ENCODE results near the gene NRG2. TPM values are rescaled to one million over a fixed set of nuclear protein-coding genes. Genes with fewer than 3 reads are reported as not detected.

NRG2 gene
- total RNA-seq, 2 experiments from 2014 or later, result not detected

- H3K4me3 Mint-ChIP-seq, result no peak overlapping the region
- CTCF ChIA-PET, result no interaction called here
- DNase-seq (no peak), ATAC-seq (no peak)
- no peaks in the 10 kb centered on the region for H3K9me3 Mint-ChIP-seq (ENCODE audit: insufficient read depth)
- no peaks in the 10 kb centered on the region for H3K36me3 Mint-ChIP-seq (ENCODE audit: low read depth)
- peaks cover 18% of the 10 kb centered on the region for H3K27me3 Mint-ChIP-seq (ENCODE audit: low read depth)
- no peak overlapping the region for H3K27ac Mint-ChIP-seq
- POLR2A ChIA-PET, result no interaction called here
- H3K4me1 Mint-ChIP-seq (ENCODE audit: low read depth), result no peaks in the 10 kb centered on the region
Measured at GRCh38 chr5:139952574-139952973, 90.5 kb downstream of the NRG2 start.

GRCh38 chr5:139951983-139952382 lies 91.1 kb downstream of the NRG2 start:
- no peaks in the 10 kb centered on the region for H3K4me1 Mint-ChIP-seq (ENCODE audit: low read depth)
- H3K27ac Mint-ChIP-seq, result no peak overlapping the region
- ATAC-seq (no peak), DNase-seq (no peak)
- no peaks in the 10 kb centered on the region for H3K36me3 Mint-ChIP-seq (ENCODE audit: low read depth)
- CTCF ChIA-PET, result no interaction called here
- no peaks in the 10 kb centered on the region for H3K9me3 Mint-ChIP-seq (ENCODE audit: insufficient read depth)
- H3K27me3 Mint-ChIP-seq (ENCODE audit: low read depth), result peaks cover 18% of the 10 kb centered on the region
- no peak overlapping the region for H3K4me3 Mint-ChIP-seq
- POLR2A ChIA-PET, result no interaction called here

GRCh38 chr5:139951296-139951924 lies 91.7 kb downstream of the NRG2 start:
- Mint-ChIP-seq H3K4me3 (no peak overlapping the region), H3K36me3 (ENCODE audit: low read depth) (no peaks in the 10 kb centered on the region), H3K4me1 (ENCODE audit: low read depth) (no peaks in the 10 kb centered on the region), H3K27ac (no peak overlapping the region), H3K9me3 (ENCODE audit: insufficient read depth) (no peaks in the 10 kb centered on the region), H3K27me3 (ENCODE audit: low read depth) (peaks cover 18% of the 10 kb centered on the region)
- ChIA-PET CTCF (no interaction called here), POLR2A (no interaction called here)
- ATAC-seq (no peak), DNase-seq (no peak)

GRCh38 chr5:139950436-139950835 lies 92.7 kb downstream of the NRG2 start:
- Mint-ChIP-seq H3K36me3 (ENCODE audit: low read depth) (no peaks in the 10 kb centered on the region), H3K27ac (no peak overlapping the region), H3K9me3 (ENCODE audit: insufficient read depth) (no peaks in the 10 kb centered on the region), H3K4me3 (no peak overlapping the region), H3K27me3 (ENCODE audit: low read depth) (peaks cover 24% of the 10 kb centered on the region), H3K4me1 (ENCODE audit: low read depth) (no peaks in the 10 kb centered on the region)
- DNase-seq, result no peak
- no peak for ATAC-seq
- POLR2A ChIA-PET, result no interaction called here
- CTCF ChIA-PET, result interaction anchor here (0.8 to 2.0 kb wide), 2 partner anchors 9 to 19 kb away, joined by 4 to 10 read pairs; no protein-coding TSS in a partner anchor

GRCh38 chr5:139949710-139950109 lies 93.4 kb downstream of the NRG2 start:
- Mint-ChIP-seq H3K27me3 (ENCODE audit: low read depth) (peaks cover 24% of the 10 kb centered on the region), H3K4me3 (no peak overlapping the region), H3K36me3 (ENCODE audit: low read depth) (no peaks in the 10 kb centered on the region), H3K9me3 (ENCODE audit: insufficient read depth) (no peaks in the 10 kb centered on the region), H3K4me1 (ENCODE audit: low read depth) (no peaks in the 10 kb centered on the region), H3K27ac (no peak overlapping the region)
- ATAC-seq (no peak), DNase-seq (no peak)
- CTCF ChIA-PET, result interaction anchor here (0.8 to 2.0 kb wide), 2 partner anchors 8 to 19 kb away, joined by 4 to 10 read pairs; no protein-coding TSS in a partner anchor
- POLR2A ChIA-PET, result no interaction called here

- Mint-ChIP-seq H3K27ac (no peak overlapping the region), H3K4me1 (ENCODE audit: low read depth) (no peaks in the 10 kb centered on the region), H3K4me3 (no peak overlapping the region), H3K27me3 (ENCODE audit: low read depth) (peaks cover 29% of the 10 kb centered on the region), H3K36me3 (ENCODE audit: low read depth) (no peaks in the 10 kb centered on the region), H3K9me3 (ENCODE audit: insufficient read depth) (no peaks in the 10 kb centered on the region)
- ATAC-seq (no peak), DNase-seq (no peak)
- ChIA-PET POLR2A (no interaction called here), CTCF (interaction anchor here (0.7 kb wide), 1 partner anchor 21 kb away, joined by 3 read pairs; no protein-coding TSS in a partner anchor)
Measured at GRCh38 chr5:139947727-139948126, 95.4 kb downstream of the NRG2 start.

GRCh38 chr5:139946440-139946839 lies 96.7 kb downstream of the NRG2 start:
- no peak overlapping the region for H3K27ac Mint-ChIP-seq
- H3K4me3 Mint-ChIP-seq, result no peak overlapping the region
- ChIA-PET POLR2A (no interaction called here), CTCF (interaction anchor here (1.4 kb wide), 1 partner anchor 22 kb away, joined by 7 read pairs; no protein-coding TSS in a partner anchor)
- DNase-seq, result no peak
- no peaks in the 10 kb centered on the region for H3K4me1 Mint-ChIP-seq (ENCODE audit: low read depth)
- peaks cover 34% of the 10 kb centered on the region for H3K27me3 Mint-ChIP-seq (ENCODE audit: low read depth)
- H3K36me3 Mint-ChIP-seq (ENCODE audit: low read depth), result no peaks in the 10 kb centered on the region
- H3K9me3 Mint-ChIP-seq (ENCODE audit: insufficient read depth), result no peaks in the 10 kb centered on the region
- ATAC-seq, result no peak

- Mint-ChIP-seq H3K4me3 (no peak overlapping the region), H3K27ac (no peak overlapping the region), H3K4me1 (ENCODE audit: low read depth) (no peaks in the 10 kb centered on the region), H3K9me3 (ENCODE audit: insufficient read depth) (no peaks in the 10 kb centered on the region), H3K36me3 (ENCODE audit: low read depth) (no peaks in the 10 kb centered on the region), H3K27me3 (ENCODE audit: low read depth) (peaks cover 34% of the 10 kb centered on the region)
- ATAC-seq (no peak), DNase-seq (no peak)
- CTCF ChIA-PET, result interaction anchor here (1.4 kb wide), 1 partner anchor 23 kb away, joined by 7 read pairs; no protein-coding TSS in a partner anchor
- POLR2A ChIA-PET, result no interaction called here
Measured at GRCh38 chr5:139946006-139946405, 97.1 kb downstream of the NRG2 start.

GRCh38 chr5:139942243-139942642 lies 100.9 kb downstream of the NRG2 start:
- Mint-ChIP-seq H3K36me3 (ENCODE audit: low read depth) (no peaks in the 10 kb centered on the region), H3K9me3 (ENCODE audit: insufficient read depth) (no peaks in the 10 kb centered on the region), H3K27me3 (ENCODE audit: low read depth) (peaks cover 47% of the 10 kb centered on the region), H3K4me1 (ENCODE audit: low read depth) (no peaks in the 10 kb centered on the region), H3K4me3 (no peak overlapping the region), H3K27ac (no peak overlapping the region)
- CTCF ChIA-PET, result interaction anchor here (1.4 to 1.6 kb wide), 2 partner anchors 27 to 155 kb away, joined by 5 to 7 read pairs; no protein-coding TSS in a partner anchor
- ATAC-seq, result no peak
- DNase-seq, result no peak
- POLR2A ChIA-PET, result no interaction called here

GRCh38 chr5:139930406-139930805 lies 112.7 kb downstream of the NRG2 start:
- ChIA-PET CTCF (no interaction called here), POLR2A (no interaction called here)
- H3K27me3 Mint-ChIP-seq (ENCODE audit: low read depth), result peaks cover 26% of the 10 kb centered on the region
- no peaks in the 10 kb centered on the region for H3K9me3 Mint-ChIP-seq (ENCODE audit: insufficient read depth)
- no peak for ATAC-seq
- H3K4me1 Mint-ChIP-seq (ENCODE audit: low read depth), result no peaks in the 10 kb centered on the region
- no peak overlapping the region for H3K27ac Mint-ChIP-seq
- no peak overlapping the region for H3K4me3 Mint-ChIP-seq
- no peaks in the 10 kb centered on the region for H3K36me3 Mint-ChIP-seq (ENCODE audit: low read depth)
- DNase-seq, result no peak

GRCh38 chr5:139926797-139927503 lies 116.1 kb downstream of the NRG2 start:
- Mint-ChIP-seq H3K9me3 (ENCODE audit: insufficient read depth) (no peaks in the 10 kb centered on the region), H3K4me3 (no peak overlapping the region), H3K27me3 (ENCODE audit: low read depth) (peaks cover 19% of the 10 kb centered on the region), H3K27ac (no peak overlapping the region), H3K36me3 (ENCODE audit: low read depth) (no peaks in the 10 kb centered on the region), H3K4me1 (ENCODE audit: low read depth) (no peaks in the 10 kb centered on the region)
- DNase-seq (no peak), ATAC-seq (no peak)
- POLR2A ChIA-PET, result no interaction called here
- CTCF ChIA-PET, result interaction anchor here (1.9 kb wide), 1 partner anchor 42 kb away, joined by 5 read pairs; no protein-coding TSS in a partner anchor
